HG03280 (cell line): ENCODE results near the gene PIGN.

ENCODE experiments used
- ATAC-seq: cut with Tn5 transposase; IDR thresholded peaks from one replicate; pipeline ENCODE4 v1.9.1; 2021; ENCODE audit warnings: mild to moderate bottlenecking, moderate library complexity; ENCODE audit not compliant: unreplicated experiment

PIGN gene

DNA sequence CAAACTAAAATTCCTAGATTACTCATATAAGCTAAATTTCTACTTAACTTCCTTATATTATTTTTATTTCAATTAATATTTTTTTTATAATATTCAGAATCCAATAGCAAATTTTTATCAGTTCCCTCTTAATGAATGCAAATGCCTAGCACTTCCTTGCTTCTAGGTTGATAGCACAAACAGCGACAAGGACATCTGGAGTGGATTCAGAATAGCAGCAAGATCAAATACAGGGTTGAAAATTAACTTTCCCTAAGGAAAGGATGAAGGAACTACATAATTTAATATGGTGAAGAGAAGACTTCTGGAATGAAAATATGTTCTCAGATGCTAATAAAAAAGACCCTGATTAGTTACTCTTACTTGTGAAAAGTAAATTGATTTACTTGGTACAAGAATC, 64.5 kb downstream of the PIGN start:
- ATAC-seq: no peak

DNA sequence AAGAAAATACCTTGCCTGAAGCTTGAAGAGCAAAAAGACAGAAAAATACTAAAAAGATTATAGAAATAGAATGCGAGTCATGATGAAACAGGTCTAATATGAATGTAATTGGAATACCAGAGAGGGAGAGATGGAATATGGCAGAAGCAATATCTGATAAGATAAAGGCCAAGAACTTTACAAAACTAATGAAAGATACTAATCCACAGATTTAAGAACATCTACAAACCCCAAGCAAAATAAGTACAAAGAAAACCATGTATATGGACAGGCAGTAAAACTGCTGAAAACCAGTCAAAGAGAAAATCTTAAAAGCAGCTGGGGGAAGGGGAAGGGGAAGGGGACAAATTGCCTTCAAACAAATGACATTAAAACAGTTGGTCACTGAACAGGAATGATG, 67.0 kb downstream of the PIGN start:
- ATAC-seq: no peak

DNA sequence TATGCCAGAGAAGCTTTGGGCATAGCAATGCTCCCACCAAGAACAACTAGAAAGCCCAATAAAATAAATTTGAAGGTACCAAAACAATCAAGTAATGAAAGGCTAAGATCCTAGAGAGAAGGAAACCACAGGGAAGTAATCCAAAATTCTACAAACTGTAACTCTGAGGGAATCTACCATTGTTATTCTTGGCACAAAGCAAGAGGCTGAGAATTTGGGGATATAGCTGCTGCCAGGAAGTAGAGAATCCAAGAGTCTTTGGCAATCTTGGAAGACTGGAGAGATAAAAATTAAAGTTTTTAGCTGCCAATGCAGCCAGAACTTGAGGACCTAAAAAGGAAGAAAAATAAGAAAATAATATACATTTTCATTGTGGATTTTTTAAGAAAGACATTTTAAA, 68.5 kb downstream of the PIGN start:
- ATAC-seq: no peak

DNA sequence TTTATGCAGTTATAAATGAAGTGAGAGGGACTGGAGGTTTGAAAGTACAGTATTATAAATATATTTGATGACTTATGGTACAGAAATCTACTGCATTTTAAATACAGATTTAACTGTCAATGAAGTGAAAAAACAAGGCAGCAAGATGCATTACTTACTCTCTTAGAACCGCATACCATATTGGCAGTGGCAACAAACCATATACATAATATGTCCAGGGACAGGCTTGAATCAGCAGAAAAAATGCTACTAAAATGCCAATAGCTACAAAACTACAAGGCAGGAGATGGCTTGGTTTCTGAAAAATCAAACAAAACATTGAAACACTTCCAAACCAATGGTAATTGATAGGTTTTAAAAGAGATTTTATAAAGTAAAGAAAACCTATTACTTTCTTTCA, 77.2 kb downstream of the PIGN start:
- no peak for ATAC-seq

DNA sequence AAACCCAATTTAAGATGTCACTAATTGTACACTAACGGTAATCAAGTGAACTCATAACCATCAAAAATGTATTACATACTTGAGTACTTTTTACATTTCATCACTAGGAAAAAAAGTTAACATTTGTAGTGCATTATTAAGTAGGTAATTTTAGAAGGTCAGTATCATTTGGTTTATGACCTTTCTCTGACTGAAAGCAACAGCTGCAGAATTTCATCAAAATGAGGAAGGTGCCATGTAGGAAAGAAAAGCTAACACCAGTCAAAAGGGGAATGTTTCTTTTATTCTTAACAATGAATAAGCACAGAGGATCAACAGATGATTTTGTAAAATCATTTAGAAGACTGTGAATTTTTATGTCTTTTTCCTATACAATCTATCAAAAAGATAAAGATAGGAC, 79.0 kb downstream of the PIGN start:
- no peak for ATAC-seq

DNA sequence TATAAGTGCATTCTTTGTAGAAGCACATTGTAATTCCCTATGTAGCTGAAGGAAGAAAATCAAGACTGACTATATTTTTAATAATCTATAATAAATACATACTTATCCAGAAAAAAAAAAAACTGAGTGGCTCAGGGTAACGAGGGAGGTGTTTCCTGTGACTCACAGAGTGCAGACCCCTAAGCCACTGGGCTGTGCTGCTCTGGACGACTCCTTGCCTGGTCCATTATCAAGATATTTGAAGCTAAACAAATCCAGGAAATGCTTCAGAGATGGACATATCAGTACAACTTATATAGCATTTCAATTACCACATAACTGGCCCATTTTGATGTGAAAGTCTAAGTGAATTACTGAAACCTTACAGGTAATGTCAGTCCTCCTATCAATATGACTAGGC, 80.6 kb downstream of the PIGN start:
- no peak for ATAC-seq

DNA sequence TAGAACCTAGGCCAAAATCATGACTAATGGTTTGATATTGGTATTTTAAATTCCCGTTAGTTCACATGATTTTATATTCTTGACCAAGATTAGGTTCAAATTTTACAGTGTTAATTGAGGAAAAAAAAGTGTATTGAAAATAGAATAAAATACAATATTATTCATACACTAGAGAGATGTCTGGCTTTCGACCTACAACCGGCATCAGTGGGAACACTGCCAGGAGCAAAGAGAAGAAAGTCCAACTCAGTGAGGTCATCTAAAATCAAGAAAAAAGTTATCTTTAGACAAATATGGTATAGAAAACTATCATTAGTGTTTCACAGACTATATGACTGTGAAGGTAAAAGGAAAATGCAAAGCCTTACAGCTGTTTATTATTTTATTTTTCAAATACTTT, 81.5 kb downstream of the PIGN start:
- no peak for ATAC-seq

DNA sequence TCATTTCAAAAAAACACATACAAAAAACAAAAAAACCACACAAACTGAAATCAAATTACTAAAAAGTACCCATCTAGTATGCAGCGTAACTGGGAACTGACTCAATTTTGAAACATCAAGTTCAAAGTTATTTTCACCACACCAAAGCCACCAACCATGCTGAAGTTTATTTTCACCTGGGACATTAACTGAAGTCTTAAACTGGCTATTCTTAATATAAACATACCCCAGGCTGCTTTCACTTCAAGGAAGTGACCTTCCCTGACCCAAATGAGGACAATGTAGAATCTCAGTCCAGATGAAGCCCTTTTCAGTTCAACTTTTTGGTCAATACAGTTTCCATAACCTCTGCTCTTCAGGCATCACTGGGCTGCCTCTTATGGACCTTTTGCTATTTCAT, 84.6 kb downstream of the PIGN start:
- no peak for ATAC-seq

DNA sequence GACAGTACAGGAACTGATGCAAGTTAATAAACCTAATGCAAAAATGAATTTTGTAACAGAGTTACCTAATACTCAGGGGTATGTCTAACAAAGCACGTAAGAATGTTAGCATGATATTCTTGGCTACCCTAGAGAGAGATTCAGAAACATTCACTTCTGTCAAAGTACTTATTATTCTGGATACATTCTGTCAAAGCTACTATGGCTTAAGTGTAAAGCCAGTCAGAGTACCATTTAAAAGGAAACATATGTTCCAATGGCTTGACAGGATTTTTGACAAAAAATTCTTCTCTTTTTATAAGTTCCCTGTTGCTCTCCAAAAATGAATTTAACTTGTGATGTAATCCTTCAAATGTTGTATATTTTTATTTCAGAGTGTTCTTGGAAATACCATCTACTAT, 85.5 kb downstream of the PIGN start:
- ATAC-seq: no peak

DNA sequence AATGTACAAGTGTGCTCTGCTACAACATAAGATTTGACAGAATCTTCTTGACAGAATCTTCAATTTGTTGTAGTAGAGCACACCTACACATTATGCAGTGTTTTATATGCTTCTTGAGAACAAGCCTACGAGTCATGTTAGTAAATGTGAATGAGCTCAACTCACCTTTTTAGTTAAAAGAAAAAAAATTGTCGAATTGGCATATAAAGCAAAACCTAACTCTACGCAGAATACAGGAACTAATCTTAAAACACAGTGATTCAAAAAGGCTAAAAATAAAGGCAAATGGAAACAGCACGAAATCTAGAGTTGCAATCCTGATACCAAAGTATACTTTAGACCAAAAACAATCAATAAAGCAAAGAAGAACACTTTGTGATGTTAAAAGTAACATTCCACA, 87.9 kb downstream of the PIGN start:
- ATAC-seq: no peak

DNA sequence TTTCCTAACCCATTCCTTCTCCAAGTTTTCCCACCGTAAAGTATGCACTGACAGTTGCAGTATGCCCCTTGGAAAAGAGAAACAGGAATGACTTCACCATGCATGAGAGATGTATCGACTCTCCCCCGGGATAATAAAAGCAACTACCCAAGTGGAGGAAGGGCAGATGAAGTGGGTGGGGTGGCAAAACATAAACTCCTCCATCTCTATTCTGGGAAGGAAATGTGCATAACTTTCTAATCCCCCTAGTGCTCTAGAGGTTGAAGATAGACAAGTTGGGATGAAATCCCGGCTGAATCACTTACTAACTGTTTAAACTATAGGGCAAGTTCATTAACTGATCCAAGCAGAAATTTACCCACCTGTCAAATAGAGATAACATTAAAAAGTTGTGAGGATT, 89.2 kb downstream of the PIGN start:
- ATAC-seq: no peak

DNA sequence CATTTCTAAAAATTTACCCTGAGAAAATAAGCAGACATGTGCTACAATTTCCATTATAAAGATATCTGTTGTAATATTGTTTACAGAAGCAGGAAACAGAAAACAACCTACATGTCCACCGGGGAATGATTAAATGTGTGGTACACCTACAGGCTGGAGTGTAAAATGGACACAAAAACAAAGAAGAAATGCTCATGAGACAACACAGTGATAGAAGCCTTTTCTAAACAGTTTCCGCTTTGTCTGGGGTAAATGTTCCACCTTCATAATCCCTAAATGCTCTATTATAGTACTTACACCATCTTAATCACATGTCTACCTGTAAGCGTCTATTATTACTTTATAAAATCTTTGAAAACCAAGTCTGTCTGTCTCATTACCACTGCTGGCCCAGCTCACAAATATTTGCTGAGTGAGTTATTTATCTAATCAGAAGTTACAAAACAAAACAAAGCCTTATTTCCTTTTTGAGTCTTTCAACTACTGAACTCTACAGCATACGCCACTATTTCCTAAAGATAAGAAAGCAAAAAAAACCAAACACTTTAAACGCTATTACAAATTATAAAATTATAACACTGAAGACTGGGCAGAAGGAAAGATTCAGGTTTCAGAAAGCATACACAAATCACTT, 95.3 kb downstream of the PIGN start:
- no peak for ATAC-seq

DNA sequence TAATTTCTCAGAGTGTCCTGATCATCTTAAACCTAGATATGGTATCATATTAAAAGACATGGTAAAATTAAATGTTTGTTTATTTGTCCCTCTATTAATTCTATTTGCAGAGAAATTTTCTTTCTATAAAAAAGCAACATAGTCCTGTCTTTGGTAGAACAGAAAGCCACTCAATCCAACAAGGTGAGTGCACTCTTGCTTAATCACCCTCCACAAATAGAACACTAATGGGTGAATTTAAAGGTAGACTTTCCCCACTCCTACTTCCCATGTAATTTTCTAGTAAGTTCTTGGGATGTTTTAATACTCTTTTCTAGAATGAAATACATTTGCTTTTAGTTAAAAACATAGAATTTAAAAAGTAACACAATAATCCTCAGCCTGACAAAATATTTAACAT, 97.7 kb downstream of the PIGN start:
- no peak for ATAC-seq

DNA sequence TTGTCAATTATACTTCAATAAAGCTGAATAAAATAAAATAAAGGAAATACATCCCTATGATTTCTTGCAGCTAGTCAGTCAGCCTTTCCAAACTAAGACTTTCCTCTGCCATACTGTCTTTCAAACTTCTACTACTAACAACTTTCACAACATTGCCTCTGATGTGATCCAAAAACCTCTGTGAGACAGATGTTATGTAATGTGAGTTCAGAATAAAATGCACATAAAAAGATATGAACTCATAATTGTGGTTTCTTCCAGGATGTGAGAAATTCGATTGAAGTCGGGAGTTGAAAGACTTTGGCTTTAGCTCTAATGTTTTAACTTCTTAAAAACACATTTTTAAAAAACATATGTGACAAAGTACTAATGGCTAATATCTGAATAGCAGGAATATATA, 98.7 kb downstream of the PIGN start:
- ATAC-seq: no peak

DNA sequence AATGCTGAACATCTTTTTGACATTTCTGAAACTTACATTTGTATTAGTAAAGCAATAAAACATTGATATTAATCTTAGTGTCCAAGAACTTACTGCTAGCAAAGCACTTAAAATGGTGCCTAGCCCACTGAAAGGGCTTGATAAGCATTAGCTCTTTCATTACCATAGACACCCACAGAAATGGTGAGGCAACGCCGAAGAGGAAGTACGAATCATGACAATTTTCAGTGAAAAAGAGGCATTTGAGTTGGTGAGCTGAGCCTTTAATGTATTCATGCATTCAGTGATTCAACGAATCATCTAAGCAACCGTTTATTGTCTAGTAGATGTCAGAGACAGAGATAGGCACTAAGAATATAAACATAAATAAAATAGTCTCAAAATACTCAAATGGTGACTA, 101.1 kb downstream of the PIGN start:
- ATAC-seq: no peak

DNA sequence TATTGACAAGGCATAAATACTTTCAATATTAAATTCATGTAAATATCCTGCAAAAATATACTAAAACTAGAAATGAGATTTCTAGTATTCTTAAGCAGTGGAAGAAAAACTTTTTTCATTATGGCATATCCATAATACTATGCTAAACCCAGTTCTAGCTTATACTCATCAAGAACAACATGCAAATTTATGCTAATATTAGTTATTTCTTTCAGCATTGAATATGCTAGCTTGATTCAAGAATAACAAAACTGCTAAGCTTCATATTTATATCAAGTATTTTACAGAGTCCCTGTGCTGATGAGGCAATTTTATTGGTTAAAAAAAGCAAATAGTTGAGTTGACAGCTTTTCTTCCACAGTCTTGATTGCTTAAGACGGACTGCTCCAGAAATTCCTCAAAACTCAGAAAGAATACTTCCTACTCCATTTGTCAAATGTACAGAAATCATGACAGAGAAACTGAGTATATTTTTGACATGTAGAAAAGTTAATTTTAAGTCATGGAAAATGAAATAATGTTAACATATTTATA, 105.0 kb downstream of the PIGN start:
- ATAC-seq: no peak

DNA sequence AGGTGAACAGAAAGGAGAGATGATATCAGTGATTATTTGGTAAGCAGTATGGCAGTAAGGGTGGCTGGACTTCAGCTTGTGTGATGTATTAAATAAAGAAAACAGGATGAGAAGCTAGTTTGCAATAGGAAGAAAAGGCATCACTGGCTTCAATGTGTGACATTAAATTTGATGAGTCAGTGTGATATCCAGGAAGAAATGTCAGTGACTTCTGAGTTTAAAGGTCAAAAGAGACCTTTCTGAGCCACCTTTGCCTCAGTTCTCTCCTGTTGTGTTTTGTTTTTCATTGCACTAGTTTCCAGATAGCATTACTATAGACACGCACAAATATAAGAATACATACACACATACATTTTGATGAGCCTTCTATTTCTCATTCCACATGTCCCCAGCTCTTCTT, 105.6 kb downstream of the PIGN start:
- no peak for ATAC-seq

DNA sequence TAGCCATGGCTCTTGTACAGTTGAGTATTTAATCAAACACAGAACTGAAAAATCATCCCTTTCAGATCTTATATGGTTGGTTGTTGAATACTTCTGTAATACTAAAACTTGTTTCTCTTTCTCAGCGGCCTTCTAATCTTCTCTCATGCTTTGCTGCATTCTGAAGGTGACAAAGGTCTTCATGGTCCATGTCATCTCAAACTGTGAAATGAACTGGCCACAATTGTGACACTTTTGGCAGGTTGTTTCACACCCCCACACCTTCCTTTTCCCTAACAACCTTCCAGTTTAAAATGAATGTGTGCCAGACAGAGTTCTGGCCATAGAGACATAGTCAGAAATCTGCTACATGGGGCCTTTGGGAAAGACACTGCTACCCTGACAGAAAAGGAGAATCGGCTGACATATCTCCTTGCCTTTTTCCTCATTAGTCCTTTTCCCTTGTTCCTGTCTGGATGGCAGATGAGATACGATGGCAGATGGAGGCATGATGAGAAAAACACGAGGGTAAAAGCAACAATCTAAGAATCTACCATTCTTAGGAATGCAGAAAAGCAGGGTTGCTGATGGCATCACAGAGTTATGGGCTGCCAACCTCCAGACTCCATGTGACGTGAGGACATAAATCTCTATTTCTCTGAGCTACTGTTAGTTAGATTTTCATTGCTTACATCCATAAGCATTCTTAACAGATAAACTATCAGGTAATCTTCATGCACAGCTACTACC, 106.5 kb downstream of the PIGN start:
- no peak for ATAC-seq

DNA sequence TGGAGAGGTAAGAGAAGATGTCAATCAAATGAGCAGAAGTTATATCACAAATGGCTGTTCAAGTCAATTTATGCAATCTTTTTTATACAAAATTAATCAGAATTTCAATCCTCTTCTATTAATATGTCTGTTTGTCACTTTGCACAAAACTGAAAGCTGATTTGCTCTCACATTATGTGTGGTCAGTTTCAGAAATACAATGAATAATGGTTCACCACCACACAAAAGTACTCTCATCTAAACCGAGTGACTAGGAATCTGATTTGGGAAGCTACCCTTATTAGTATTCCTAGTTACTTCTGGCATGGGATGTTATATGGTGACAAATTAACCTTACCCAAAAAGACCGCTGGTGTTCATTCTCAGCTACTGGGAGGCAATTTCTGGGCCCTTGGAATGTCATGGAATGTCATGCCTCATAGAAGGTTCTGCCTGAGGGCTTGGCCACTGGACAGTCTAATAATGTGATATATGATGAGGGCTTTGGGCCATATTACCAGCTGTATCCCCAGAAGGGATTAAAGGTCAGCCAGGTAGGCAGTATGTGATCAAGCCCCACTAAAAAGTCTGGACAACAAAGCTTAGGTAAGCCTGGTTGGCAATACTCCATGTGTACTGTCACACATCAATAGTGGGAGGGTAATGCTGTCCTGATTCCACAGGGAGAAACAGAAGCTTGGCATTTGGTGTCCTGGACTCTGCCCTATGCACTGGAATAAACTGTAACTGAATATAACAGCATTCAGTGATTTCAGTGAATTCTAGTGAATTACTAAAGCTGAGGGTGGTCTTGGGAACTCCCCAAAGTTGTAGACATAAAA, 113.2 kb downstream of the PIGN start:
- no peak for ATAC-seq

DNA sequence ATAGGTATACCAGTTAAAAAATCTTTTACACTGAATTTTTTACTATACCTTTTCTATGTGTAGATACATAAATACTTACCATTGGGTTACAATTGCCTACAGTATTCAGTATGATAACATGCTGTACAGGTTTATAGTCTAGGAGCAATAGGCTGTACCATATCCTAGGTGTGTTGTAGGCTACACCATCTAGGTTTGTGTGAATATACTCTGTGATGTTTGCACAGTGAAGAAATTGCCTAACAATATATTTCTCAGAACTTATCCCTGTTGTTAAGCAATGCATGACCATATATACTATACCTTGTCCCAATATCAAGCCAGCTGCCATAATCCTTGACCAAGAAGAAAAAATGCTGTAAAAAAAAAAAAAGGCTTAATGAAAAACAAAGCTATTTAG, 114.5 kb downstream of the PIGN start:
- no peak for ATAC-seq

DNA sequence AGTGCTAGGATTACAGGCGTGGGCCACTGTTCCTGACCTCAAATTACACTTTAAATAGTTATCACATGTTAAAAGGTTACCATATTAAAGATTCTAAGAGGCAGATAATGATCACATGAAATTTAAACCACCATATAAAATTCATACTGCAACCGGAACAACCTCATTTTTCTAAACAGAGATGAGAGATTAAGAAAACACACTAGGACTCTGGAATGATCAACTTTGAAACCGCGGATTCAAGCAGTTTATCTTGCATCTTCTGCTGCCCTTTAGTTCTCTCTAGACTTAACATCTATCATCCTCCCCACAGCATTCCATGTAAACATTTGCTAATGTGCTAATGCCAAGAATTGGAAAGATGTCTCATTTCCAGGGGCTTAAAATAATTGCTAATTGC, 115.8 kb downstream of the PIGN start:
- no peak for ATAC-seq

DNA sequence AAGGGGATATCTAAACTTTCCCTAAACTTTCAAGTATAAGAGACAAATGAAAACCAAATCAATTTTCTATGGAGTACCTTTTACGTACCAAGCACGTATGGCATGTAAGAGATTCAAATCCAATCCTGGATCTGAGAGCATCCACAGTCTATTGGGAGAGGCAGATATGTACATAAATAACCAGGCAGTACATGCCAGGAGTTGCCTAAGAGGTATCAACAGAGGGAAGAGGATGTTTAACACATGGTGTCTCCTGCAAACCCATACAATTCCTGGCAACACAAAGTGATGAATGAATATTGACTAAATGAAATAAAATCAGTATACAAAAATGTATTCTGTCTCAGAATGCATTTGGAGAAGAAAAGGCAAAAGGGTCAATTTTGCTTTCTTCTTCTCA, 116.6 kb downstream of the PIGN start:
- no peak for ATAC-seq
